Measurements from ENCODE around the gene HLA-DOA.

Gene HLA-DOA

DNA sequence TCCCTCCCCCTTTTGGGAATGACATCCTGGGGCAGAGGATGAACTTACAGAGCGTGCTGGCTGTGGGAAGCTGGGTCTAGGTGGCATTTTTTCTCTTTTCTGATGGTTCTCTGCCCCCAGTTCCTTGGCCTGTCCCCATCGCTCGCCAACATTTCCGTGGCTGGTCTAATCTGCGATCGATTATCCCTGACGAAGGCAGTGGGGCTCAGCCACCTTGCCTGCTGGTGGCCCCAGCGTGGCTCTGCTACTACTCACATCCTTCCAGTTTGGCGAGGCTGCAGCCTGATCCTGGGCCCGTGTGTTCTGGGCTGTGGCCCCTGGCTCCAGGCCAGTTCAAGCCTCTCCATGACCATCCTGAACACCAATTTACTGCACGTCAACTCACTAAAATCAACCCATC lies 6.4 kb upstream of the HLA-DOA start:
- DNase-seq, result no peak

DNA sequence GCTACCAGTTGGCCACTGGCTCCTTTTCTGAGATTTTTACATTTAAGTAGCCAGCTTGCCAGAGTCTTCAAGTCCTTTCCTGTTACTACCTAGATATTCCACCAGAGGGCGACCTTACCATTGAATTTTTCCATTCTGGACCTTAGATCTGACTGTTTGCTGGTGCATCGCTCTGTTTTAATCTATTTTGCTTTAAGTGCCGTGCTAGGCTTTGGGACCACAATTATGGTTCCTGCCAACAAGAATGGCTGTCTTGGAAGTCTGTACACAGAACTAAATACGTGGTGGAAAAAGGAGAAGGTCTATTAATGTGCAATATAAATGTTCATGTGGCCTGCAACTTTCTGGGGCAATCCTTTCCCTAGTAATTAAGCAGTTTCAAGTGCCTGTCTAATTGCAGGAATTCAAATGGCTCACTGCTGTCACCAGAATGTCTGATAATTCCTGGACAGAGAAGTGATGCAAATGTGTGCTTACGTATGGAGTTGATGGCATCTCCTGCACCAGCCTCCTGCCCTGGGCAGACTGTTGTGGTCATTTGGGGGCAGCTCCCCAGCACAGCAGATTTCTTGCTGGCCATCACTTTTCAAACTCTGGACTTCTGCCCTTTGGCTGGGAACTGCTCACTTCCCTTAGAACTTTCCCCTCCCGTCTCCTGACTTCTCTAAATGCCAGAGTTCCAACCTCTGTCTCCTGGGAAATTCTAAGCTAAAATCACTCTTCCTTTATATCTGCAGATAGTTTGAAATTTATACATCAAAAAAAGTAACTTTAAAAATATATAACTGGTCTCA lies 5.6 kb upstream of the HLA-DOA start:
- DNase-seq, result peak; percentile 83 to 93

DNA sequence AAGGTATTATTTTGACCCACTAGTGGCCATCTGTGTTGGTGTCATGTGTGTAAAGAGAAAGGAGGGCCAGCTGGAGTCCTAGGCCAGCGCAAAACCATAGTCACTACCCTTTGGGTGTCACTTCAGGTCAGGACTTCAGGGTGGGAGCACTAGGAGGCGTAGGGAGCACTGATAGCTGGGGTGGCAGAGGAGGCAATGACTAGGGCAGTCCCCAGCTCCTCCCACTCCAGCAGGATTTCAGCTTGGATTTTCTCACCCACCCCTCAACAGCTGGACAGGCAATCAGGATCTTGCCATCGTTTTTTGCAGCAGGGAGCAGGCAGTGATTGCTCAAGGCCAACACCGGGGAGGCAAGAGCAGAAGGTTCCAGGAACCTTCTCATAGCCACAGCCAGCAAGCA lies 4.2 kb upstream of the HLA-DOA start:
- DNase-seq, result no peak

DNA sequence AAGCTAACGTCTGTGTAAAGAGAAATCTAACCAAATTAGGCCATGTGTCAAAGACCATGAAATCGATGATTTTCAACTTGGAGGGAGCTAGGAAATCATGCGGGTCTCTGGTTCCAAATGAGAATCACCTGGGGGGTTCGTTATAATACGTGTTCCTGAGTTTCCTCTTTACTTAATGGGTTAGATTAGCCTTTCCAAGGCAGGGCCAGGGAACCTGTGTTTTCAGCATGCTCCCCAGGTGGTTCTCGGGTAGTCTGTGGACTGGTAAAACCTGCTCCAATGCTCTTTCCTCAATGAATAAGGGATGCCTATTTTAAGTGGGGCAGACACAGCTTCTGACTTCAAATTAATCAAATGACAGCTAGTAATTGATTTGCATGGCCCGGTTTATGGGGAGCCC lies 965 bp upstream of the HLA-DOA start:
- no peak for DNase-seq

DNA sequence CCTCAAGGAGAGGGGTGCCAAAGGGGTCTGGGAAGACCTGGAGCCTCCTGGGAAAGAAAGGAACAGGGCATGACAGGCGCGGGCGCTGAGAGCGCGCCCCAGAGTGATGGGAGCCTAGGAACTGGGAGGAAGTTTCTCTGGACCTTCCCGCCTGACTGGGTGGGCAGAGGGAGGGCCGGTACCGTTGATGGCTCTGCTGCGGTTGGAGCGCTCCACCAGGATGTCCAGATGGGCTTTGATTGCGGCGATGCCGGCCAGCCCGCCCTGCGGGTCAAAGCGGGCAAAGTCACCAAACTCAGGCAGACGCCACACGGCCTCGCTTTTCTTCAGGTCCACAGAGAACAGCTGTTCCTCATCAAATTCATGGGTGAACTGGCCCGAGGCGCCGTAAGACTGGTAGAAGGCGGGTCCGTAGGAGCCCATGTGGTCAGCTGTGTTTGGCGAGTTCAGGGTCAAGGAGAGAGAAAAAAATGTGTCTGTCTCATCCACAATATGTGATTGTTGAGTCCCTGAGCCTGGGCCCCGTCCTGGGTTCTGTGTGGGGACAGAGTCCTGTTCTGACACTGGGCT lies 1.5 kb downstream of the HLA-DOA start:
- no peak for DNase-seq

DNA sequence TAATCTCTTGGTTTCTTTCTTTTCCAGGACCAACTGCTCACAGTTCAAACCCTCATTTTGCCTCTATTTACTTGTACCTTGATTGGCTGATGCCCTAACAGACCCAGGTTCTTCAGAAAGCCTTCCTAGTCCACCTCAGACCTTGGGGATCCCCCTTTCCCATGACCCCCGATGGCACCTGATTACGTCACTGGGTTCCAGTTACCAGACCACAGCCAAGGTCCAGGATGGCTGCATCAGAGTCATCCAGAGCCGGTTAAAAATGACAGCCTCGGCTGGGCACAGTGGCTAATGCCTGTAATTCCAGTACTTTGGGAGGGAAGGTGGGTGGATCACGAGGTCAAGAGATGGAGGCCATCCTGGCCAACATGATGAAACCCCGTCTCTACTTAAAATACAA lies 4.5 kb downstream of the HLA-DOA start:
- DNase-seq, result no peak

DNA sequence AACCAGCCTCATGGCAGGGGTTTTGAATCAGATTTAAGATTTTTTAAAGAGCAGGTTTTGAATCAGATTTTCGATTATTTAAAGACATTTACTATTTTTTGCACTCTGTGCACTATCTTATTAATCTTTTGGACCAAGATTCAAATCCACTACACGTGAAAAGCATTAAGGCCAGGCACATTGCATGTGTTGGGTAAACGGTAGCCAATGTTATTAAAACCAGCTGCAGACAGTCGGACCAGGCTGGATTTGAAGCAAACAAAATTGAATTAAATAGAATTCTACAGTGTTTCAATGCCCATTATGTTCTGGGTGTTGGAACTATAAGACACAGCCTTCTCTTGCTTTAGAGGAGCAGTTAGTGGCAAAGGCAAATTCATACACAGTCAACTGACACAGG lies 7.7 kb downstream of the HLA-DOA start:
- DNase-seq, result no peak

DNA sequence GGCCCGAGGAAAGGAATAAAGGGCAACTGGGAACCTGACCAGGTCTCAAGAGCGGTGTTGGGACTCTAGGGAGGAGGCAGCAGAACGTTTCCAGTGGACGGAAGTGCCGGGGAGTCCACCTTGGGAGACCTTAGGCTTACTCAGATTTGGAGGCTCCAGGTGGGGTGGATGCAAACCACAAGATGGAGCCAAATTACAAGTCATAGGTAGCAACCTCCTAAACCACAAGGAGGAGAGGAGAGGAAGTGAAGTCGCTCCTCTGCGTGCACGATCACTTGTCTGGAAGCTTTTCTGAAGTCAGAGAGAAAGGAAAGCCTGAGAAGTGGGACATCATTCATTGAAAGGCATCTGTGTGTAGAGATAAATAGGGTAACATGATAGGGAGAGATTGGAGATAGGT lies 9.3 kb downstream of the HLA-DOA start:
- peak; percentile 27 to 31 for DNase-seq

DNA sequence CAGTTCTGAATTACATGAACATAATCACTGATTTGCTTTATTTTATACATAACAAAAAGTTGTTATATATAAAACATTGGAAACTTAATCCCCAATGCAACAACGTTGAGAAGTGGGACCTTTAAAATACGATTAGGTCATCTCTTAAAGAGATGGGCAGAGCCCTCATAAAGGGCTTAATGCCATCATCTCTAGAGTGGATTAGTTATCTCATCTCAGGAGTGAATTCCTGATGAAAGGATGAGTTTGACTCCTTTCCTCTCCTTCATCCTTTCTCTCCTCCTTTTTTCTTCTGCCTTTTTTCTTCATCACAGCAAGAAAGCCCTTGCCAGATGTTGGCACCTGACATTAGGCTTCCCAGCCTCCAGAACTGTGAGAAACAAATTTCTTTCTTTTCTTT lies 13.9 kb downstream of the HLA-DOA start:
- no peak for DNase-seq

DNA sequence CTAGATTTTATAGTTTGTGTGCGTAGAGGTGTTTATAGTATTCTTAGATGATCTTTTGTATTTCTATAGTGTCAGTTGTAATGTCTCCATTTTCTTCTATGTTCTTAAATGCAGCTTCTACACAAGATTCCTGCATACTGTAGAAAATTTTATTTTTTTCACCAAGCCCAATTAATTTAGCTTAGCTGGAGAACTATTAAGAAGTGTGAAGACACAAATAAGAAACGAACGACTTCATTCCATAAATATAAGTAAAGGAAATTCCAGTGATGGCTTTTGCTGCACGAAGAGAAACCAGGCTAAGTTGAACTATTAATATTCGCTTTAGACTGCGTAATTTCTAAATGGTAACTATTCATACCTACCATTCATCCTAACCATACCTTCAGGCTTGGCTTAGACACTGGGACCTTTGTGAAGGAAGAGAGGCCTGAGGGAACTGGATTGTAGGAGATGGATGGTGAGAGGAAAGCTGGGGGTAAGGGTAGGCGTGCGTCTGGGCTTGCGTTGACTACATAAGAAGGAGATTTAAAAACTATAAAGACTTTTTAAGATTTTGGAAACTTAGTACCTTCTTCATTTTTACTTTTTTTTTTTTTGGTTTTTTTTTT lies 15.9 kb downstream of the HLA-DOA start:
- DNase-seq, result no peak

DNA sequence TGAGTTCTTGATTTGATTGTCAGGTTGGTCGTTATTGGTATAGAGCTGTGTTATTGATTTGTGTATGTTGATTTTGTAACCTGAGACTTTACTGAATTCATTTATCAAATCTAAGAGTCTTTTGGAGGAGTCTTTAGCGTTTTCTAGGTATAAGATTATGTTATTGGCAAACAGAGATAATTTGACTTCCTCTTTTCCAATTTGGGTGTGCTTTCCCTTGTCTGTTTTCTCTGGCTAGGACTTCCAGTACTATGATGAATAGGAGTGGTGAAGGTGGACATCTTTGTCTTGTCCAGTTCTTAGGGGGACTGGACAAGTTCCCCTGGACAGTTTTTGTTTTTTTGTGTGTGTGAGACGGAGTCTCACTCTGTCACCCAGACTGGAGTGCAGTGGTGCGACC lies 17.4 kb downstream of the HLA-DOA start:
- no peak for DNase-seq

DNA sequence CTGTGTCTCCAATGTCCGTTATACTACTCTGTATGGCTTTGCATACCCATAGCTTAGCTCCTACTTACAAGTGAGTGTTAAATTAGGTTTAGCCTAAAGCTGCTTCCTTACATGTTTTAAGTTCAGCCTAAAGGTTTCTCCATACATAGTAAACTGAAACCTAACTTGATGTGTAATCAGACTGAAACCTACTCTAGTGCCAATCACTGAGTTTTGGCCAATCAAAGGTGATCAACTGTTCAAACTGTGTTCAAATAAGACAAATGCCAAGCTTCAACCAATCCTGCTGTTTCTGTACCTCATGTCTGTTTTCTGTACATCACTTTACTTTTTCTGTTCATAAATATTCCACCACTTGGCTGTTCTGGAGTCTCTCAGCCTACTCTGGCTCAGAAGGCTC lies 20.0 kb downstream of the HLA-DOA start:
- no peak for DNase-seq

DNA sequence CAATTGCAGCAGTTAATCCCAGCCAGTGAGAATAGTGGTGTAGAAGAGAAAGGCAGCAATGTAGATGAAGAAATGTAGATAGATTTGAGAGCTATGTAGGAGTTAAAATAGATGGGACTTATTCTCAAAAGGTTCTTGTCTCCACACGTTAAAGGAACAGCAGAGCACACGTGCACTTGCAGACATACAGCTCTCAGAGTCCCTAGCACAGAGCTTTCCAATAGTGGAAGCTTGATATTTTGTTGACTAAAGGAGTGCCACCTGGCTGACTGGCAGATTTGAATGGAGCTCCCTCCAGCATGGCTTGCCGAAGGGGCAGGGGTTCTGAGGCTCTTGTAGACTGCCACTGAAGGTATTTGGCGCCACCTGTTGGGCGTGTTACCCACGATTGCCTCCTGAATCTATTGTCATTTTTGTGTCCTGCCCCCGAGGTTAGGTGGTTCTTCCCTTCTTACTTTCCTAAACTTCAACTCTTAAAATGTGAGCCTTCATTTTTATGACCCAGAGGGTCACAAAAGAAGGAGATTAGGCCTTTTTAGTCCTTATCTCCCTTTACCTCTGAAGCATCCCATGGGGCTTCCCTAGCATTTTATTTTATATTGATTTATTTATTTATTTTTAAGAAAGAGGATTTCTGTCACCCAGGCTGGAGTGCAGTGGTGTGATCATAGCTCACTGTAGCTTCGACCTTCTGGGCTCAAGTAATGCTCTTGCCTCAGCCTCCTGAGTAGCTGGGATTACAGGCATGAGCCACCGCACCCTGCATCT lies 24.6 kb downstream of the HLA-DOA start:
- peak; percentile 66 to 84 for DNase-seq

DNA sequence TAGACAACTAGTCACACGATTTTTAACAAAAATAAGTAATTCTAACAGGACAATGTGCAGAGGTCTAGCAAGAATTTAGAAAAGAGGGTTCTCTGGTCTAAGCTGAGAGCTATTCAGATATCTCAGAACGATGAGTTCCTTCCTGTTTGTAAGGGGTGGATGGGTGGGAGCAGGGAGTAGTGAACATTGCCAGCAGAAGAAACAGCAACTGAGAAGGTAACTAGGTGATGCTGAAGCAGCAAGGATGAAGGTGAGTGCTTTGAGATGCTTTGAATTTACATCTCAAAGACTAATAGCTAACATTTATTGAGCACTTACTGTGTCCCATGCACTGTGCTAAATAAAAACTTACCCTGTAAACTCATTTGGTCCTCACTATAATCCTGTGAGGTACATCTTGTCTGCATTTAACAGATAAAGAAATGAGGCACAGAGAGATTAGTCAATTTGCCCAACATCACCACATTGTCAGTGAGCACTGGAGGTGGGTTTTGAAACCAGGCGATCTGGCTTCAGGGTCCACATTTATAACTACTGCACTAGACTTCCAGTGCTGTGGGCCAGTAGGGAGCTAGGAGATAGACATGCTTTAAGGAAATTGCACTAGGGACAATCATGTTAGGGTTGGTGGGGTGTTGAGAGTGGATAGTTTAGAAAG lies 25.3 kb downstream of the HLA-DOA start:
- no peak for DNase-seq

DNA sequence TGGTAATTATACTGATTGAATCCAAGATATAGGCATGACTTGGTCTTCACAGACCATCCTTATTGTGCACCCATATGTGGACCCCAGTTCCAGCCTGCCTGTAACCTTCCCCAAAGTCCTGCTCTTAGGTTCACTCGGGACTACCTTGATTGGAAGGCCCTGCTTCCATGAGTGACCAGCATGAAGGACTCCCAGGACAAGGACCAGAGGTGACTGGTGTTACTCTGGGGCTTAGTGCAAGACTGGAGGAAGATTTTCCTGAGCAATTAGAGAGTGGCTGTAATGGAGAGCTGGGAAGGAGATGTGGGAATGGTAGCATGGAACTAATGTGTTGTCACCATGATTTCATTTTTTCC lies 25.9 kb downstream of the HLA-DOA start:
- no peak for DNase-seq

DNA sequence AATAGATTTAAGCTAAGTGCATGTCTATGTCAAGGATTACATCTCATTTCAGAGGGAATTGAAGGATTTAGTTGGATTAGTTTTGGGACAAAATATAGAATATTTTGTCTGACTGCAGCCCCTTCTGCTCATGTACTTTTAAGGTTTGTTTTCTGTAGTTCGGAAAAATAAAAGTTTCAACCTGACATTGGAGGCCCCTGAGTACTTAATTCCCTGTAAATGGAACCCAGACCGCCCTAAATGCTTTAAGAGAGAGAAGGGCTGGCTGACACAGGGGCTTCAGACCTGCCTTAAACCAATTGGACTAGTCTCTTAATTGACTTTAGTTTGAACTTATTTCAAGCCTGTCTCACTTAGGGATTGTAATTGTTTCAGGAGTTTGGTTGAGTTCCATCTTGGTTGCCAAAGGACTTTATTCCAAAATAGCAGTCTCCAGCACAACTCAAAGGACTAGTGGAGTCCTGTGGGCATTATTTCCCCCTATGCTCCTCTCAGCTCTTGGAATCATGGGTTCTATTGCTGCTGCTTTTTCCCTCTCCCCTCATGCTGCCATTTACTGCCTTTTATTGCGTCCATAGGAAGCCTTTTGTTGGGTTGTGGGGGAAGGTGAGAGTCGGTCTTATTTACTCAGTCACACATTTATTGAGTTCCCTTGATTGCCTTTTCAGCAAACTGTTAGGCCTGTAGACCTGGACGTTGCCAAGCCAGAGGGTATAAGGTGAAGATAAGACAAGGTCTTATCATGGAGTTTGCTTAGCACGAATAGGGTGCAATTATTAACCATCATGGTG lies 26.5 kb downstream of the HLA-DOA start:
- no peak for DNase-seq

DNA sequence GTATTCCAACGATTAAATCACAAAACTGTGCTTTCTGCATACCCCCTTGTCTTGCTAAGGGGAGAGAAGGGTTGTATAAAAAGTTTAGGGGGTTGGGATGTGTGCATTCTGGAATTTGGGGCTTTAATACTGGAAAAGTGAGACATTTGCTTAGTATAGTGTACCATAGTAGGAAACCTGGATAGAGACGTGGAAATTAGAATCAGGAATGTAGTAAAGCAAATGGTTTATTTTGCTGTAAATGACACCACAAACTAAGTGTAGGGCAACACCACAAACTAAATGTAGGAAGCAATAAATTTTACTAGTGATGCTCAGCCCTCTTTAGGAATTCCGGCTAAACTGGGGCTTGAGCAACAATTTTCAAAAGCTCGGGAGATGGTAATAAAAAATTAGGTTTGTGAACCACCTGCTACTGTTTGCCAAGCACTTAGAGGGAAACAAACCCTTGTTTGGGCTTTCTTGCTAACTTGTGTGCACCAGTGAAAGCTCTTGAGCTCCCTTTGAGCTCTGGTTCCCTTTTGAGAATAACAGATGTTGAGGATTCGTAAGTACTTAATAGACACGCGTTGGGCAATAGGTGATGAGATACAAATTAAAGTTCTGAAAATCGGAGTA lies 27.2 kb downstream of the HLA-DOA start:
- DNase-seq, result no peak

DNA sequence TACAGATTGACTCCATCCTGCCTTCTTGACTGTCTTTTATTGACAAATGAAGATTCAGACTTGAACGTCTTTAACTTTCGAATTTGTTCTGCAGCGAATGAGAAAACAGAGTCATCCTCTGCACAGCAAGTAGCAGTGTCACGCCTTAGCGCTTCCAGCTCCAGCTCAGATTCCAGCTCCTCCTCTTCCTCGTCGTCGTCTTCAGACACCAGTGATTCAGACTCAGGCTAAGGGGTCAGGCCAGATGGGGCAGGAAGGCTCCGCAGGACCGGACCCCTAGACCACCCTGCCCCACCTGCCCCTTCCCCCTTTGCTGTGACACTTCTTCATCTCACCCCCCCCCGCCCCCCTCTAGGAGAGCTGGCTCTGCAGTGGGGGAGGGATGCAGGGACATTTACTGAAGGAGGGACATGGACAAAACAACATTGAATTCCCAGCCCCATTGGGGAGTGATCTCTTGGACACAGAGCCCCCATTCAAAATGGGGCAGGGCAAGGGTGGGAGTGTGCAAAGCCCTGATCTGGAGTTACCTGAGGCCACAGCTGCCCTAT lies 28.8 kb downstream of the HLA-DOA start:
- no peak for DNase-seq

DNA sequence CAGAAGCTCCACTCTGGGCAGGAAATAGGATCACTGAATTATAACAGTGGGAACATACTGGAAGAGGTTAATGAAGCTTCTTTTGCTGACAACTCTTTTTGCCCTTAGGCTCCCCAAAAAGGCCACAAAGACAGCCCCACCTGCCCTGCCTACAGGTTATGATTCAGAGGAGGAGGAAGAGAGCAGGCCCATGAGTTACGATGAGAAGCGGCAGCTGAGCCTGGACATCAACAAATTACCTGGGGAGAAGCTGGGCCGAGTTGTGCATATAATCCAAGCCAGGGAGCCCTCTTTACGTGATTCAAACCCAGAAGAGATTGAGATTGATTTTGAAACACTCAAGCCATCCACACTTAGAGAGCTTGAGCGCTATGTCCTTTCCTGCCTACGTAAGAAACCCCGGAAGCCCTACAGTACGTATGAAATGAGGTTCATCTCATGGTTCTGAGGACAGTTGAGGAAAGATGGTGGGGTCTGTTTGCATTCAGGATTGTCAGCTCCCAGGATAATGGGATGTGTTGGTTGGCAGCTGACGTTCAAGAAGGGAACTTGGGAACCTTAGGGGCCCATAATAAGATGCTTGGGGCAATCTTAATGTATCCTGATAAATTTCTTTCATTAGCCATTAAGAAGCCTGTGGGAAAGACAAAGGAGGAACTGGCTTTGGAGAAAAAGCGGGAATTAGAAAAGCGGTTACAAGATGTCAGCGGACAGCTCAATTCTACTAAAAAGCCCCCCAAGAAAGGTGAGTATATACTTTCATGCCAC lies 29.5 kb downstream of the HLA-DOA start:
- no peak for DNase-seq

DNA sequence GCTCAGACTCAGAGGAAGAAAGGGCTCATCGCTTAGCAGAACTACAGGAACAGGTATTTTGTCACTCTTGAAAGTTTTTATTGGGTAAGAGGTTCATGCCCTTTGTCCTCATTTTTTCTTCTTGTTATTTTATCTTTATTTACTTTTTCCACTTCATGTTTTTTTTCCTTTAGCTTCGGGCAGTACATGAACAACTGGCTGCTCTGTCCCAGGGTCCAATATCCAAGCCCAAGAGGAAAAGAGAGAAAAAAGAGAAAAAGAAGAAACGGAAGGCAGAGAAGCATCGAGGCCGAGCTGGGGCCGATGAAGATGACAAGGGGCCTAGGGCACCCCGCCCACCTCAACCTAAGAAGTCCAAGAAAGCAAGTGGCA lies 31.5 kb downstream of the HLA-DOA start:
- no peak for DNase-seq
